Measurements from ENCODE around the gene SLC17A8.

DNA sequence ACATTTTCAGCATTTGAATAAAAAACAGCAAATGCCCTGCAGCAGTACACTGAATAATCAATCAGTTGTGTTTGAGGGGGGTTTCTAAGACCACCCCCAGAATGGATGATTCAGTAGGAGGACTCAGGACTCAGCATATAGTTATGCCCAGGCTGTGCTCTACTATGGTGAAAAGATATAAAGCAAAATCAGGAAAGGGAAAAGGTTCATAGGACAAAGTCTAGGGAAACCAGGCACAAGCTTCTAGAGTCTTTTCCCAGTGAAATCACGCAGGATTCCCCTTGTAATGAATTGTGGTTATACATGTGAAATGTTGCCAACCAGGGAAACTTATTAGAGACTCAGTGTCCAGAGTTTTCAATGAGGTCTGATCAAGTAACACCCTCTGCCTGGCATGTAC lies 25.0 kb upstream of the SLC17A8 start:
- TF ChIP-seq, protein P1, sequence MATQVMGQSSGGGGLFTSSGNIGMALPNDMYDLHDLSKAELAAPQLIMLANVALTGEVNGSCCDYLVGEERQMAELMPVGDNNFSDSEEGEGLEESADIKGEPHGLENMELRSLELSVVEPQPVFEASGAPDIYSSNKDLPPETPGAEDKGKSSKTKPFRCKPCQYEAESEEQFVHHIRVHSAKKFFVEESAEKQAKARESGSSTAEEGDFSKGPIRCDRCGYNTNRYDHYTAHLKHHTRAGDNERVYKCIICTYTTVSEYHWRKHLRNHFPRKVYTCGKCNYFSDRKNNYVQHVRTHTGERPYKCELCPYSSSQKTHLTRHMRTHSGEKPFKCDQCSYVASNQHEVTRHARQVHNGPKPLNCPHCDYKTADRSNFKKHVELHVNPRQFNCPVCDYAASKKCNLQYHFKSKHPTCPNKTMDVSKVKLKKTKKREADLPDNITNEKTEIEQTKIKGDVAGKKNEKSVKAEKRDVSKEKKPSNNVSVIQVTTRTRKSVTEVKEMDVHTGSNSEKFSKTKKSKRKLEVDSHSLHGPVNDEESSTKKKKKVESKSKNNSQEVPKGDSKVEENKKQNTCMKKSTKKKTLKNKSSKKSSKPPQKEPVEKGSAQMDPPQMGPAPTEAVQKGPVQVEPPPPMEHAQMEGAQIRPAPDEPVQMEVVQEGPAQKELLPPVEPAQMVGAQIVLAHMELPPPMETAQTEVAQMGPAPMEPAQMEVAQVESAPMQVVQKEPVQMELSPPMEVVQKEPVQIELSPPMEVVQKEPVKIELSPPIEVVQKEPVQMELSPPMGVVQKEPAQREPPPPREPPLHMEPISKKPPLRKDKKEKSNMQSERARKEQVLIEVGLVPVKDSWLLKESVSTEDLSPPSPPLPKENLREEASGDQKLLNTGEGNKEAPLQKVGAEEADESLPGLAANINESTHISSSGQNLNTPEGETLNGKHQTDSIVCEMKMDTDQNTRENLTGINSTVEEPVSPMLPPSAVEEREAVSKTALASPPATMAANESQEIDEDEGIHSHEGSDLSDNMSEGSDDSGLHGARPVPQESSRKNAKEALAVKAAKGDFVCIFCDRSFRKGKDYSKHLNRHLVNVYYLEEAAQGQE (IDR thresholded peaks at IDR 0.05; ENCODE audit: insufficient read depth in 1 of 2, low read depth in 2 of 2, low read length in 1 of 2) = no peak
- TF ChIP-seq, protein P2, sequence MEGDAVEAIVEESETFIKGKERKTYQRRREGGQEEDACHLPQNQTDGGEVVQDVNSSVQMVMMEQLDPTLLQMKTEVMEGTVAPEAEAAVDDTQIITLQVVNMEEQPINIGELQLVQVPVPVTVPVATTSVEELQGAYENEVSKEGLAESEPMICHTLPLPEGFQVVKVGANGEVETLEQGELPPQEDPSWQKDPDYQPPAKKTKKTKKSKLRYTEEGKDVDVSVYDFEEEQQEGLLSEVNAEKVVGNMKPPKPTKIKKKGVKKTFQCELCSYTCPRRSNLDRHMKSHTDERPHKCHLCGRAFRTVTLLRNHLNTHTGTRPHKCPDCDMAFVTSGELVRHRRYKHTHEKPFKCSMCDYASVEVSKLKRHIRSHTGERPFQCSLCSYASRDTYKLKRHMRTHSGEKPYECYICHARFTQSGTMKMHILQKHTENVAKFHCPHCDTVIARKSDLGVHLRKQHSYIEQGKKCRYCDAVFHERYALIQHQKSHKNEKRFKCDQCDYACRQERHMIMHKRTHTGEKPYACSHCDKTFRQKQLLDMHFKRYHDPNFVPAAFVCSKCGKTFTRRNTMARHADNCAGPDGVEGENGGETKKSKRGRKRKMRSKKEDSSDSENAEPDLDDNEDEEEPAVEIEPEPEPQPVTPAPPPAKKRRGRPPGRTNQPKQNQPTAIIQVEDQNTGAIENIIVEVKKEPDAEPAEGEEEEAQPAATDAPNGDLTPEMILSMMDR (IDR thresholded peaks at IDR 0.05) = no peak
- no peak for TF ChIP-seq POLR2AphosphoS5 (IDR thresholded peaks at IDR 0.05; ENCODE audit: low read depth, low read length)
